Urothelium cell line (cell line): ENCODE measurements around the gene PWWP2B.
"Not testable (repeated sequence)": the region's sequence is repeated elsewhere in the genome, so short reads cannot be mapped to it uniquely, and the experiment has no call there.

Experiments used
- DNase-seq: peaks from one replicate; pipeline ENCODE4 v3.0.0; 2011; ENCODE audit warnings: low spot score, mixed read lengths
- FAIRE-seq: peaks from 2 replicates; lab custom pipeline; 2011; peaks lifted over from hg19 to GRCh38; lab: Jason Lieb, UNC

The PWWP2B gene

DNA sequence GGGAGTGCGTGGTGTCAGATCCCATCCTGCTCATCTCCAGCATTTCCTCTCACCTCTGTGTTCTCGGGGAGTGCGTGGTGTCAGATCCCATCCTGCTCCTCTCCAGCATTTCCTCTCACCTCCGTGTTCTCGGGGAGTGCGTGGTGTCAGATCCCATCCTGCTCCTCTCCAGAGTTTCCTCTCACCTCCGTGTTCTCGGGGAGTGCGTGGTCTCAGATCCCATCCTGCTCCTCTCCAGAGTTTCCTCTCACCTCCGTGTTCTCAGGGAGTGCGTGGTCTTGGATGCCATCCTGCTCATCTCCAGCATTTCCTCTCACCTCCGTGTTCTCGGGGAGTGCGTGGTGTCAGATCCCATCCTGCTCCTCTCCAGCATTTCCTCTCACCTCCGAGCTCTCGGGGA, 18.0 kb upstream of the PWWP2B start:
- FAIRE-seq, DNase-seq: not testable (repeated sequence)

DNA sequence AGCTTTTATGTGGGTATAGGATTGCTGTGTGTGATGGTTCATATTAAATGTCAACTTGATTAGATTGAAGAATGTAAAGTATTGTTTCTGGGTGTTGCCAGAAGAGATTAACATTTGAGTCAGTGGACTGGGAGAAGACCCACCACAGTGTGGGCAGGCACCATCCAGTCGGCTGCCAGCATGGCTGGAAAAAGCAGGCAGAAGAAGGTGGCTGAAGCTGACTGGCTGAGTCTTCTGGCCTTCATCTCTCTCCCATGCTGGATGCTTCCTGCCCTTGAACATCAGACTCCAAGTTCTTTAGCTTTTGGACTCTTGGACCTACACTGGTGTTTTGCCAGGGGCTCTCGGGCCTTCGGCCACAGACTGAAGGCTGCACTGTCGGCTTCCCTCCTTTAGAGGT, 16.0 kb upstream of the PWWP2B start:
- FAIRE-seq, DNase-seq: not testable (repeated sequence)

DNA sequence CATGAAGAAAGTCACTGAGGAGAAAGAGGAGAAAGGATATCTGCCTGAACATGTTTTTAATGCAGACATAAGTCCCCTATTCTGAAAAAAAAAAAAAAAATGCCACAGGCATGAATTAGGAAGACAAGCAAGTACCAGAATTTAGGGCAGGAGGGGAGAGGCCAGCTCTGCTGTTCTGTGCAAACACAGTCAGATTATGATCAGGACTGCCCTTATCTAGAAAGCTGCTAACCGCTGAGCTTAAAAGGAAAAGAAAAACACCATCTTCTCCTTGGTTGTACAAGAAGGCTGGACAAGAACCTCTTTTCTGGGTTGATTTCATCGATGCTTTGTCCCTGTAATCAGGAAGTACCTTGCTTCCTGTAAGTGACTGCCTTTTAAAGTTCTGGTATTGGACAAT, 15.3 kb upstream of the PWWP2B start:
- DNase-seq (no peak), FAIRE-seq (no peak)

DNA sequence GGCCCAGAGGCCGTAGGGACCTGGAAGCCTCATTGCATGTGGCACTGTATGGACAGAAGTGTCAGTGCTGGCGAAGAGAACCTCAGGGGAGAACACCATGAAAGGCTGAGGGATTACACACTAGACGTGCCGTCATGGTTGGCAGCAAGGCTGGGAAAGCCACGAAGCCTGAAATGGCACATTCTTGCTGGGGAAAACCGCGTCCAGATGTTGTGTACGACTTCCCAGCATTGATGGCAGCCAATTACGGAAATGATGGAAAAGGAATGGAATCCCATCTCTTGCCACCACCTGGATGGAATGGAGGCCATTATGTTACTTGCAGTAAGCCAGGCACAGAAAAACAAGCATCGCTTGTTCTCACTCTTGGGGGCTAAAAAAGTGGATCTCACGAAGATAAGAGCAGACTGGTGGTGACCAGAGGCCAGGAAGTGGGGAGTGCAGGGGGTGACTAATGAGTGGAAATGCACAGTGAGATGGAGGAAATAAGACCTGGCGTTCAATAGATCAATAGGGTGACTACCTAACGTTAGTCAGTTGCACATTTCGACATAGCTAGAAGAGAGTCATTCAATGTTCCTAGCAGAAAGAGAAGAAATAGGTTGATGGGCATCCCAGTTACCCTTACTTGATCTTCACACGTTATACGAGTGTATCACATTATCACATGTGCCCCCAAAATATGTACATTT, 14.6 kb upstream of the PWWP2B start:
- DNase-seq = no peak
- no peak for FAIRE-seq

DNA sequence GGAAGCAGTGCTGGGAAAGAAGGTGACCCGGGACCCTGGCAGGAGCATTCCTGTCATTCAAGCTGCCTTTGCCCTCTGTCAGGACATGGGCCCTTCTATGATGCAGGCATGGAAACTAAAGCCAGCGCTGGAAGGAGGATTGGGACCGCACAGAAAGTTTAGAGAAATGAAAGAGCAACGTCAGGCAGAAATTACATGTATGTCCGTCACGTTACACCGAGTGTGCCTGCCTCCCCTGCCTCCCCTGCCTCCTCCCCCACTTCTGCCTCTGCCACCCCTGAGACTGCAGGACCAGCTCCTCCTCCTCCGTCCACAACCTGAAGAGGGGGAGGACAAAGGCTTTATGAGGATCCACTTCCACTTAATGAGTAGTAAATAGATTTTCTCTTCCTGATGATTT, 13.9 kb upstream of the PWWP2B start:
- DNase-seq = no peak
- no peak for FAIRE-seq

DNA sequence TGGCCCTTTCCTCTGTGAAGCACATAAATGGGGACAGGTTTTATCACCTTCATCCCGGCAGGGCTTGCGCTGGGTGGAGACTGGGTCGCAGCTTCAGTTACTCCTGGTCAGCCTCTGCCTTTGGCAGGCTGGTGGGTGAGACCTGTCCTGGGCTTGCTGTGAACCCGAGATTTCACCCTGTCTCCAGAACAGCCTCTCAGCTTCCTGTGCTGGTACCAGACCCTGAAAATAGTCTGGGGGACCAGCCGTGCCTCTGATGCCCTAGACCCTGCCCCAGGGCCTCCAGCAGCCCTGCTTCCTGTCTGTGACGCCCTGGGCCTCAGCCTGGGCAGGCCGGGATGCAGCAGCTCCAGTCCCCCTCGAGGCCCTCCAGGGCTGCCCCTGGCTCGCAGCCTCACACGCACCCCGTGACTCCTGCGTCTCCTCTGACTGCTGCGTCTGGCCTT, 13.2 kb upstream of the PWWP2B start:
- FAIRE-seq = no peak

DNA sequence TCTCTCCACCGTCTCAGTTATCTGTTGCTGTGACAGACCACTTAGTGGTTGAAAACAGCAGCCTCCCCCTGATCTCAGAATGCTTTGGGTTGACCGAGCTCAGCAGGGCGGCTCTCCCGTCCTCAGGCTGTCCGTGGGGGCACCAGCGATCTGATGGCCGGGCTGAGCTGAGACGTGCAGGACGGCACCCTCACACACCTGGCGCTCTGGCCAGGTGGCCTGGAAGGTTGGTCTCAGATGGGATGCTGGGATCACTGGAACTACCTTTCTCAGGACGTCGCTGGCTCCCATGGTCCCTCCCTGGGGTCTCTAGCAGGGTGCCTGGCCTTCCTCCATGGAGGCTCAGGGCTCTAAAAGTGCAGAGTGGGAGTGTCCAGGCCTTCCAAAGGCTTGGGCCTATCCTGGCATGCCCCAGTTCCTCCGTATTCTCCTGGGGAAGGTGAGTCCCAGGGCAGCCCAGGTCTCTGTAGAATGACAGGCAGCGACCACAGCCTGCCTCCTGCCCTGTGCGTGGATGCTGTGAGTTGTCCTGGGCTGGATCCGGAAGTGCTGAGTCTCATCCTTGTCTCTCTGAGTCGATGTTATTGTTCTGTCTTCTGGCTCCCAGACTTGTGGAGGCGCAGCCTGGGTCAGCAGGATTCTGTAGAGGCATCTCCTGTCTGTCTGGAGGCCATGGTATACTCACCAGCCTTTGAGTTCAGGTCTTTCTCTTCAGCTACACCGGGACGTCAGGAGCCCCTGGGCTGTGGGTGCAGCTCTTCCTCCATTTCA, 12.2 kb upstream of the PWWP2B start:
- FAIRE-seq (no peak), DNase-seq (no peak)

More for the DNA sequence above, 13.2 kb upstream of the PWWP2B start:
- DNase-seq = no peak

DNA sequence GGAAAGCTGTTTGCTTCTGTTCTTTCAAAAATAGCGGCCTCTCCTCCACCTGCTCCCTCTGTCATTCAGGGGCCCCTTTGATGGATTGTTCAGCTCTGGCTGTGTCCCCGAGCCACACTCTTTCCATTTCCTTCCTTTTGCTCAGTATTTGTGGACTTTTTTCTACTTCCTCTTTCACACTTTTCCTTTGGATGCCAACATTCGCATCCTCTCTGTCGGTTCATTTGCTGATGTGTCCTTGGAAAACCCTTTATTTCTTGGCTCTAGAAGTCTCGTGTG, 11.7 kb upstream of the PWWP2B start:
- DNase-seq = no peak
- FAIRE-seq = no peak

DNA sequence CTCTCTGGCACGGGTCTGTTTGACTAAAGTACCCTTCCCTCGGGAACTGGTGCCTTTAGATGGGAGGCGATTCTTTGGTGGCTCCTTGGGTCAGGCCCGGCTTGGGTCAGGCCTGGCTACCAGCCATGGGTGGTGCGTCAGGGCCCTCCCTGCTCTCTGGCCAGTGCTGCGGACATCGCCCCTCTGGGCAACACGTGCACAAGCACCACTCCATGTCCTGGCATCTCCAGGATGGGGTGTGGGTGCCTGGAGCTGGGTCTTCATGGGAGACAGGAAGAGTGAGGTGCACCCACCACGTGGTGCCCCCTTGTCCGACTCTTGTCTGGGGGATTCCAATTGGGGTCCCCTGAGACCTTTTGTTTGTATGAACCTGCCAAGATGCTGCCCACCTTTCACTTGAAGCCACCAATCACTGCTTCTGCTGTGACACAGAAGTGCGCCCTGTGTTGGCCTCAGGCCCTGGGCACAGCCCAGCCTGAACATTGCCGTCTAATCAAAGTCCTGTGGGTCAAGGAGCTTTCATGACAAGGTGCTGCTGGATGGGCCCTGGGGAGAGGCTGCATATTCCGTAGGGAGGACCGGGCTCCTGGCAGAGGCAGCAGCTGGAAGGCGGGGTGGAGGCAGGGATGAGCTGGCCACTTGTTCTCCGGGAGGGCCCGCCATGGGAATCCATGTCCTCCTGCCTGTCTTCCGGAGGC, 11.1 kb upstream of the PWWP2B start:
- no peak for FAIRE-seq
- no peak for DNase-seq

DNA sequence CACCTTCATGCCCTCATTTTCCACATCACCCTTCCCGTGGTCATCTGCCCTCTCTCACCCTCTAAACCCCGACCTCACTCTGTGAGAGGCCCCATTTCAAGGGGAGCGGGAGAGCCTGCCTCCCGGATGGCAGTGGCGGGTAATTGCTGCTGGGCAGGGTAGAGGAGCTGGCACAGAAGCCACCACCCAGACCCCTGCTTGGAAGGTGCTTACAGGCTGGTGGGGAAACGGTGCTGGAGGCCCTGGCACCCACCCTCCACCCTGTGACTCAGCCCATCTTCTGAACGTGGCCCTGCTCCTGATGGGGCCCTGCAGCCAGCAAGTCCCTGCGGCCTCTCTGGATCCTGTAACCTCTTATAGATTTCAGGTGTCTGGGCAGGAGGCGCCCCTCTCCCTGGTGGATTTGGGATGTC, 10.6 kb upstream of the PWWP2B start:
- DNase-seq (no peak), FAIRE-seq (no peak)

DNA sequence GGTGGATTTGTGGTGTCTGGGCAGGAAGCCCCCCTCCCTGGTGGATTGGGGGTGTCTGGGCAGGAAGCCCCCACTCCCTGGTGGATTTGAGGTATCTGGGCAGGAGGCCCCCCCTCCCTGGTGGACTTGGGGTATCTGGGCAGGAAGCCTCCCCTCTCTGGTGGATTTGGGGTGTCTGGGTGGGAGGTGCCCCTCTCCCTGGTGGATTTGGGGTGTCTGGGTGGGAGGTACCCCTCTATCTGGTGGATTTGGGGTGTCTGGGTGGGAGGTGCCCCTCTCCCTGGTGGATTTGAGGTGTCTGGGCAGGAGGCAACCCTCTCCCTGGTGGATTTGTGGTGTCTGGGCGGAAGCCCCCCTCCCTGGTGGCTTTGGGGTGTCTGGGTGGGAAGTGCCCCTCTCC, 10.1 kb upstream of the PWWP2B start:
- FAIRE-seq, DNase-seq: not testable (repeated sequence)

DNA sequence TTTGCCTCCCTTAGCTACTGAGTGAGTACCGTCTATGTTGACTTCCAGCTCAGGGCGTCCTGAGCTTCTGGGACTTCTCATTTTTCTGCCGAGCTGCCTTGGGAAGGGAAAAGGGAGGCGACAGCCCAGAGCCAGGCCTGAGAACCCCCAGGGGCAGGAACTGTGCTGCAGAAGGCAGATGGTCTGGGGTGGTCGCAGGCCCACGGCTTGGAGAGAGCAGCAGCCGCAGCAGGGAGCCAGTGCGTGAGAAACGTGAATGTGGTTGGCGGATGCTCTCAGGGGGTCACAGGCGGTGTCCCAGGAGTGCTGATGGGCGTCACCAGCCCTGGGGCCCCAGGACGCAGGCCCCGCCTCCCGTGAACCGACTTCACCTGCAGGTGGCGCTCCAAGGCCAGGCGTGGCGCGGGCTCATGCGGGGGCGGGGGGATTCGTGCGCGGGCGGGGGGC, 9.2 kb upstream of the PWWP2B start:
- peak; percentile 53 for DNase-seq

DNA sequence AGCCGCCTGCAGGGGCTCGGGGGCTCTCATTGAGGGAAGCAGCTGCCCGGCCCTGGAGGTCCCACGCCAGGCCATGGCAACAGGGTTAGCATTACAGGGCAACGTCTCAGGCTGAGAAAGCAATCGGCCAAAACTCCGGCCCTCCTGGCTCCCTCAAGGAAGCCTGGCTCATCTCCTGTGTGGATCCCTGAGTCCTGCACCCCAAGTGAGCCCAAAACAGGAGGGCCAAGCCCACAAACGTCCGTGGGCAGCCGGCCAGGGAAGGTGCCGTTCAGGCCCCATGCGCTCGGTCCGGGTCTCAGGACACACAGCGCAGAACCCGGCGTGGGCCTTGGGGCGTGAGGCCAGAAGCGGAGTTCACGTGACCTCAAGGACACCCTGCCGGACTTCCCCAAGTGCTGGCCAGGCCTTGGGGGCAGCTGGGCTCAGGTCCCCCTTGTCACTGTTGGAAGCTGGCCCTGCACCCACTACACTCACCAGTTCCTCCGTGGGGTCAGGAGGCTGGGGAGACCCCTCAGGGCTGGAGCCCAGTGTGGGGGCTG, 8.0 kb upstream of the PWWP2B start:
- FAIRE-seq = no peak
- peak; percentile 34 for DNase-seq

More for the DNA sequence above, 9.2 kb upstream of the PWWP2B start:
- FAIRE-seq = no peak

DNA sequence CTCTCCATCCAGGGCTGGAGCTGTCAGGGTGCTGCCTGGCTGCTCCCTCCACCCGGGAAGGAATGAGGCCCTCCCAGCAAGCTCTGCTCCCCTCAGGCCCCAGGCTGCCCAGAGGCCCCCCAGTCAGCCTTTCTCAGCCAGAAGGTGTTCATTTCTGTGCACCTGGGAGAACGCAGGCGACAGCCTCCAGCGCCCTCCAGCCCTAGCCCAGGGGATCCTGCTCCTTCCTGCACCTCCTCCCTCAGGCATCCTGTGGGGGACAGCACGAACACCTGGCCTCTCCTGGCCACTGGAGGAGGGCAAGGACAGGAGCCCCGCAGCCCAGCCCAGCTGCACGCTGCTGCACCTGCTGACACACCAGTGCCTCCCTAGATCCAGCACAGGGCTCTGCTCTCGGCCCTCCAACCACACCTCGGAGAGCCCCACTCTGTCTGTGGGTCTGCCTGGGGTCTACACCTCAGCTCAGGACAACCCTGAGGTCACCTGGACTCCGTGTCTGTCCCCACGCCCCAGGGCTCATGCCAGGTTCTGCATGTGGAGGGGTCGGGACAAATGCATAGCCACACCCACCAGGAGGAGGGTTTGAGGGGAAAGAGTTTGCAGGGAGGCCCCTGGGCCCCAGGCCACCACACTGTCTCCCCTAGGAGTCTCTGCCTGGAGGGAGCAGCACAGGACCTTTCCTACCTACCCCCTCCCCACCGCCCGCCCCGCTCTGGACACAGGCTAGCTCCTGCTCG, 7.4 kb upstream of the PWWP2B start:
- peak; percentile 16 for DNase-seq
- FAIRE-seq = no peak

DNA sequence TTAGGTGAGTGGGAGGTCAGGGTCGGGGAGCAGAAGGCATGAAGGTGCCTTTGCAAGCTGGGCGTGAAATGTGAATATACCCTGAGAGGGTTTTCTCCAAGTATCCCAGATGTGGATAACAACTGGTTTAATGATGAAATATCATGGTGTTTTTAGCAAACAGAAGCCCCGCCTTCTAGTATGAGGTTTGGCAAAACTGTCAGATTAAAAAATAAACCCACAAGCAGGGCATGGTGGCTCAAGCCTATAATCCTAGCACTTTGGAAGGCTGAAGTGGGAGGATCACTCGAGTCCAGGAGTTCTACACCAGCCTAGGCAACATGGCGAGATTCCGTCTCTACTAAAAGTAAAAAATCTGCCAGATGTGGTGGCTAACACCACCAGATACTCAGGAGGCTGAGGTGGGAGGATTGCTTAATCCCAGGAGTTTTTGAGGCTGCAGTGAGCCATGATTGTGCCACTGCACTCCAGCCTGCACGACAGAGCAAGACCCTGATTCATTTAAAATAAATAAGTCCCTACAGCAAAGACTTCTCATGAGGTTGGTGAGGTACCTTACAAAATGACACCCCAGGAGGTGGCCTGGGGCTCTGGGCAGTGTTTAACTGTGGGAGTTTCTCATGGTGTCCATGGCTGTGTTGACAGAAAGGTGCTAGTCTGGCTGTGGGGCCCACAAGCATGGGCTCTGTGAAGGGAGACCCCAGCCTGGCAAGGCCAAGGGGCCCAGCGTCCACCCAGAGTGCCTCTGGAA, 6.7 kb upstream of the PWWP2B start:
- no peak for DNase-seq
- FAIRE-seq = no peak

DNA sequence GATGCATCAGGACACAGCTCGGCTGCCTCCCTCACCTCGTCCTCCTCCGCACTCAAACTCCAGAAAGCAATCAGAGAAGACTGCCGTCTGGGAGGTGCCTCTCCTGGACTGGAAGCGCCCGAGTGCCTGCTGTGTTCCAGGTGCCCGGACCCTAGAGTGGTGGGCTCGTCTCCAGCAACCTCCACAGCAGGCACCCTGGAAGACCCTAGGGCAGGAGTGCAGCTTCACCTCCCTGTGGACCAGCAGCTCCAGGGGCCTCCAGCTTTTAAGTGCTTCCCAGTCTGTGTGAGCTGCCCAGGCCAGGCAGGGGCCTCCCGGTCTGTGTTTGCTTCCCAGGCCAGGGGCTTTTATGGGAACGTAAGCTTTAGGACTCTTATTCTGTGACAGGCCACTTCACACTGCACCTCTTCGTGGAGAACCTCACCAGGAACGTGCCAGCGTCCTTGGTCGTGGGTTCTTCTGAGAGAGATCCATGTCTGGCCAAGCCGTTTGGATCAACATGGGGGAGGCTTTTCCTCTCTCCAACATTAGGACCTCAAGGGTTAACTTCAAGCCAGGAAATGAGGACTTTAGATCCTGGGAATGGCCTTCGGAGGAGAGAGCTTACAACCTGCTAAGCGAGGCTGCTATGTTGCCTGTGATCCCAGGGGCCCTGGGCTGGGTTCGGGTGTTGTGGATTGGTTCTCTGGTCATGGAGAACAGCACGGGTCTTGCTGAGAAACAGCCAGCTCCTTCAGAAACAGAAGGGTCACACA, 5.9 kb upstream of the PWWP2B start:
- FAIRE-seq = no peak
- DNase-seq = no peak

DNA sequence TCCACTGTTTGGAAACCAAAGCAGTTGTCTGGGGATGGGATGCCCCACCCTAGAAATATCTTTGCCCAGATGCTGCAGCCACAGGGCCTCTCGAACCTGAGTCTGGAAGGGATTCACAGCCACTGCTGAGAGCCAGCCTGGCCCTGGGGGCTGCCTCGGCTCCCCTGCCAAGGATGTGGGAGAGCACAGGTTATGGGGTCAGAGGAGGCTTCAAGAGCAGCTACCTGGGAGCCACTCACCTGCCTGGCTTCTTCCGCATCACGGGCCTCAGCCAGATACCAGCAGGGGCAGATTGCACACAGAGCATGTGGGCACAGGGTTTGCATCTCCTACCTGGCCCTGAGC, 5.4 kb upstream of the PWWP2B start:
- FAIRE-seq (no peak), DNase-seq (no peak)

DNA sequence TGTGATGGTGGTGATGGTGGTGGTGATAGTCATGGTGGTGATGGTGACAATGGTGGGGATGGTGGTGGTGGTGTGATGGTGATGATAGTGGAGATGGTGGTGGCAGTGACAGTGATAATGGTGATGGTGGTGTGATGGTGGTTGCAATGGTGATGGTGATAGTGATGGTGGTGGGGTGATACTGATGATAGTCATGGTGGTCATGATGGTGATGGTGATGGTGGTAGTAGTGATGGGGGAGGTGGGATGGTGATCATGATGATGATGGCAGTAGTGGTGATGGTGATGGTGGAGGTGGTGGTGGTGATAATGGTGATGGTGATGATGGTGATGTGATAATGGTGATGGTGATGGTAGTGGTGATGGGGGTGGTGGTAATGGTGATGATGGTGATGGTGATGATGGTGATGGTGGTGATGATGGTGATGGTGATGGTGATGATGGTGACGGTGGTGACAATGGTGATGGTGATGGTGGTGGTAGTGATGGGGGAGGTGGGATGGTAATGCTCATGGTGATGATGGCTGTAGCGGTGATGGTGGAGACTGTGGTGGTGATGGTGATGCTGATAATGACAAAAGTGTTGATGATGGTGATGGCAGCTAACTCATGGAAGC, 4.7 kb upstream of the PWWP2B start:
- DNase-seq = no peak
- FAIRE-seq = peak; percentile 98
